ENCODE measurements around the gene MTNR1B. TPM values are rescaled to one million over a fixed set of nuclear protein-coding genes. Genes with fewer than 3 reads are reported as not detected.

Gene MTNR1B
- polyA plus RNA-seq, 1 of the 3 experiments (the other 2 are of a cell fraction), result not detected

DNA sequence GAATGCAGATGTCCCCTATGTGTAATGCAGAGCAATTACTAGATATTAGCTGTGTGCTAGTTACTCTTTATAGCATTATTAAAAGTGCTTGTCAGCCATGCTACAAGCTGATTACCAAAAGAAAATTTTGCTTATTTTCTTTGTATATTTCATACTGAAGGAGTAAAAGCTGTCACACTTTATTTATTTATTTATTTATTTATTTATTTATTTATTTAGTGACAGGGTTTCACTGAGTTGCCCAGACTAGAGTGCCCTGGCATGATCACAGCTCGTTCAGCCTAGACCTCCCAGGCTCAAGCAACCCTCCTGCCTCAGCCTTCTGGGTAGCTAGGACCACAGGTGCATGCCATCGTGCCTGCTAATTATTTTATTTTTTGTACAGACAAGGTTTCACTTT, 4.3 kb upstream of the MTNR1B start:
- no peaks in the 10 kb centered on the region for H3F3A ChIP-seq (replicated peaks; ENCODE audit: insufficient read depth)
- no peak for DNase-seq
- ChIA-PET POLR2A (no interaction called here), CTCF (interaction anchor here (5.1 kb wide), 1 partner anchor 23 kb away, joined by 25 read pairs; no protein-coding TSS in a partner anchor)
- WGBS (ENCODE audit: low lambda C conversion rate), result 71% methylated on average over 2 of the region's 2 CpGs
- H3K27ac ChIP-seq (ENCODE audit: low read depth in 2 of 2, low read length in 1 of 2), result no peak overlapping the region
- H3K9ac ChIP-seq, result no peak overlapping the region
- no peaks in the 10 kb centered on the region for H4K20me1 ChIP-seq (ENCODE audit: insufficient read depth)
- H3K4me2 ChIP-seq, result no peak overlapping the region
- H3K36me3 ChIP-seq (replicated peaks in 1 of 2; ENCODE audit: control insufficient read depth in 1 of 2, insufficient read depth in 2 of 2, low read length in 1 of 2), result no peaks in the 10 kb centered on the region
- no peaks in the 10 kb centered on the region for H3K9me3 ChIP-seq
- no peak overlapping the region for H3K4me3 ChIP-seq (ENCODE audit: low read depth in 2 of 2, low read length in 1 of 2)
- H3K9me2 ChIP-seq, result no peaks in the 10 kb centered on the region
- TF ChIP-seq FOXJ3 (CRISPR knock-in tag; IDR thresholded peaks at IDR 0.05), result no peak
- no peak for TF ChIP-seq NFIC (IDR thresholded peaks at IDR 0.05; ENCODE audit: borderline replicate concordance)
- TF ChIP-seq, protein P1, sequence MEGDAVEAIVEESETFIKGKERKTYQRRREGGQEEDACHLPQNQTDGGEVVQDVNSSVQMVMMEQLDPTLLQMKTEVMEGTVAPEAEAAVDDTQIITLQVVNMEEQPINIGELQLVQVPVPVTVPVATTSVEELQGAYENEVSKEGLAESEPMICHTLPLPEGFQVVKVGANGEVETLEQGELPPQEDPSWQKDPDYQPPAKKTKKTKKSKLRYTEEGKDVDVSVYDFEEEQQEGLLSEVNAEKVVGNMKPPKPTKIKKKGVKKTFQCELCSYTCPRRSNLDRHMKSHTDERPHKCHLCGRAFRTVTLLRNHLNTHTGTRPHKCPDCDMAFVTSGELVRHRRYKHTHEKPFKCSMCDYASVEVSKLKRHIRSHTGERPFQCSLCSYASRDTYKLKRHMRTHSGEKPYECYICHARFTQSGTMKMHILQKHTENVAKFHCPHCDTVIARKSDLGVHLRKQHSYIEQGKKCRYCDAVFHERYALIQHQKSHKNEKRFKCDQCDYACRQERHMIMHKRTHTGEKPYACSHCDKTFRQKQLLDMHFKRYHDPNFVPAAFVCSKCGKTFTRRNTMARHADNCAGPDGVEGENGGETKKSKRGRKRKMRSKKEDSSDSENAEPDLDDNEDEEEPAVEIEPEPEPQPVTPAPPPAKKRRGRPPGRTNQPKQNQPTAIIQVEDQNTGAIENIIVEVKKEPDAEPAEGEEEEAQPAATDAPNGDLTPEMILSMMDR (IDR thresholded peaks at IDR 0.05), result no peak
- TF ChIP-seq, protein P2, sequence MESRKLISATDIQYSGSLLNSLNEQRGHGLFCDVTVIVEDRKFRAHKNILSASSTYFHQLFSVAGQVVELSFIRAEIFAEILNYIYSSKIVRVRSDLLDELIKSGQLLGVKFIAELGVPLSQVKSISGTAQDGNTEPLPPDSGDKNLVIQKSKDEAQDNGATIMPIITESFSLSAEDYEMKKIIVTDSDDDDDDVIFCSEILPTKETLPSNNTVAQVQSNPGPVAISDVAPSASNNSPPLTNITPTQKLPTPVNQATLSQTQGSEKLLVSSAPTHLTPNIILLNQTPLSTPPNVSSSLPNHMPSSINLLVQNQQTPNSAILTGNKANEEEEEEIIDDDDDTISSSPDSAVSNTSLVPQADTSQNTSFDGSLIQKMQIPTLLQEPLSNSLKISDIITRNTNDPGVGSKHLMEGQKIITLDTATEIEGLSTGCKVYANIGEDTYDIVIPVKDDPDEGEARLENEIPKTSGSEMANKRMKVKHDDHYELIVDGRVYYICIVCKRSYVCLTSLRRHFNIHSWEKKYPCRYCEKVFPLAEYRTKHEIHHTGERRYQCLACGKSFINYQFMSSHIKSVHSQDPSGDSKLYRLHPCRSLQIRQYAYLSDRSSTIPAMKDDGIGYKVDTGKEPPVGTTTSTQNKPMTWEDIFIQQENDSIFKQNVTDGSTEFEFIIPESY (IDR thresholded peaks at IDR 0.05; ENCODE audit: borderline replicate concordance, low read depth), result no peak
- TF ChIP-seq, protein P3, sequence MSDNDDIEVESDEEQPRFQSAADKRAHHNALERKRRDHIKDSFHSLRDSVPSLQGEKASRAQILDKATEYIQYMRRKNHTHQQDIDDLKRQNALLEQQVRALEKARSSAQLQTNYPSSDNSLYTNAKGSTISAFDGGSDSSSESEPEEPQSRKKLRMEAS (IDR thresholded peaks at IDR 0.05; ENCODE audit: low read depth), result no peak
- TF ChIP-seq TEAD4 (IDR thresholded peaks at IDR 0.05; ENCODE audit: borderline replicate concordance, insufficient read depth), result no peak
- no peak for TF ChIP-seq RCOR1 (IDR thresholded peaks at IDR 0.05; ENCODE audit: low read length)
- no peak for TF ChIP-seq CHD2 (IDR thresholded peaks at IDR 0.05; ENCODE audit: low read length, partially characterized antibody)
- TF ChIP-seq MXI1 (IDR thresholded peaks at IDR 0.05; ENCODE audit: low read depth, low read length), result no peak
- no peaks in the 10 kb centered on the region for H3K27me3 ChIP-seq (ENCODE audit: insufficient read depth)
- H2AFZ ChIP-seq (ENCODE audit: low read depth), result no peak overlapping the region
- peaks cover 0 to 8% of the 10 kb centered on the region in 2 experiments; a peak in 1 of 4 replicates for H3K4me1 ChIP-seq (ENCODE audit: control insufficient read depth in 1 of 2, insufficient read depth in 2 of 2, low read depth in 1 of 2, low read length in 1 of 2)
- no peaks in the 10 kb centered on the region for H3K79me2 ChIP-seq (ENCODE audit: insufficient read depth)

DNA sequence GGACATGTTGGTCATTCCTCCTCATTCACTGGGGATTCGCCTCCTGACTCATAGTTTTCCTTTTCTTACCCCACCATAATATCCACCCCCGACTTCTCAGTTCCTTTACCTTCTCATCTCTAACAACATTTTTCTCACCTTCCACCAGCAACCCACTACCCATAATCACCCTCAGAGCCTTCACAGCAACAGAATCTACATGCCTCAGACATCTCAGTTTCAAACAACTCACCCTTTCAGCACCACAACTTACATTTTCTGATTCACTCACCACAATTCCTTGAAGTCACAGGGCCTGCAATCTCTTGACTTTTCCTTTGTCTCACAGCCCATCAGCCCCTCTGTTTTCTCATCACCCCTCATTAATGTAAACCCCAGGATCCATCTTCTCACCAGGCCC, 2.3 kb upstream of the MTNR1B start:
- no peaks in the 10 kb centered on the region for H4K20me1 ChIP-seq (ENCODE audit: insufficient read depth)
- H3K4me3 ChIP-seq (ENCODE audit: low read depth in 2 of 2, low read length in 1 of 2), result no peak overlapping the region
- ChIA-PET CTCF (interaction anchor here (2.7 kb wide), 1 partner anchor 25 kb away, joined by 9 read pairs; no protein-coding TSS in a partner anchor), POLR2A (no interaction called here)
- no peak overlapping the region for H3K27ac ChIP-seq (ENCODE audit: low read depth in 2 of 2, low read length in 1 of 2)
- H3K4me1 ChIP-seq (ENCODE audit: control insufficient read depth in 1 of 2, insufficient read depth in 2 of 2, low read depth in 1 of 2, low read length in 1 of 2), result peaks cover 0 to 13% of the 10 kb centered on the region in 2 experiments; a peak in 2 of 4 replicates
- H3K9ac ChIP-seq, result no peak overlapping the region
- H3F3A ChIP-seq (replicated peaks; ENCODE audit: insufficient read depth), result no peaks in the 10 kb centered on the region
- H3K79me2 ChIP-seq (ENCODE audit: insufficient read depth), result no peaks in the 10 kb centered on the region
- H3K9me3 ChIP-seq, result no peaks in the 10 kb centered on the region
- H3K27me3 ChIP-seq (ENCODE audit: insufficient read depth), result no peaks in the 10 kb centered on the region
- H2AFZ ChIP-seq (ENCODE audit: low read depth), result no peak overlapping the region
- no peak for DNase-seq
- no peak overlapping the region for H3K4me2 ChIP-seq
- WGBS (ENCODE audit: low lambda C conversion rate), result 87% methylated on average over 2 of the region's 2 CpGs
- H3K9me2 ChIP-seq, result no peaks in the 10 kb centered on the region
- H3K36me3 ChIP-seq (replicated peaks in 1 of 2; ENCODE audit: control insufficient read depth in 1 of 2, insufficient read depth in 2 of 2, low read length in 1 of 2), result no peaks in the 10 kb centered on the region
- TF ChIP-seq TAF1 (IDR thresholded peaks at IDR 0.05; ENCODE audit: borderline replicate concordance, low read depth, low read length) (no peak), YY1 (IDR thresholded peaks at IDR 0.05; ENCODE audit: low read depth) (no peak), NFIC (IDR thresholded peaks at IDR 0.05; ENCODE audit: borderline replicate concordance) (no peak), TEAD4 (IDR thresholded peaks at IDR 0.05; ENCODE audit: borderline replicate concordance, insufficient read depth) (no peak), RCOR1 (IDR thresholded peaks at IDR 0.05; ENCODE audit: low read length) (no peak), NRF1 (IDR thresholded peaks at IDR 0.05; ENCODE audit: low read depth, low read length) (no peak), EP300 (IDR thresholded peaks at IDR 0.05; ENCODE audit: borderline replicate concordance in 1 of 2, low read depth in 1 of 2, low read length in 1 of 2) (no peak), ELF1 (IDR thresholded peaks at IDR 0.05) (no peak)
- TF ChIP-seq, protein P4, sequence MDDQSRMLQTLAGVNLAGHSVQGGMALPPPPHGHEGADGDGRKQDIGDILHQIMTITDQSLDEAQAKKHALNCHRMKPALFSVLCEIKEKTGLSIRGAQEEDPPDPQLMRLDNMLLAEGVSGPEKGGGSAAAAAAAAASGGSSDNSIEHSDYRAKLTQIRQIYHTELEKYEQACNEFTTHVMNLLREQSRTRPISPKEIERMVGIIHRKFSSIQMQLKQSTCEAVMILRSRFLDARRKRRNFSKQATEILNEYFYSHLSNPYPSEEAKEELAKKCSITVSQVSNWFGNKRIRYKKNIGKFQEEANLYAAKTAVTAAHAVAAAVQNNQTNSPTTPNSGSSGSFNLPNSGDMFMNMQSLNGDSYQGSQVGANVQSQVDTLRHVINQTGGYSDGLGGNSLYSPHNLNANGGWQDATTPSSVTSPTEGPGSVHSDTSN (IDR thresholded peaks at IDR 0.05), result no peak
- TF ChIP-seq, protein P5, sequence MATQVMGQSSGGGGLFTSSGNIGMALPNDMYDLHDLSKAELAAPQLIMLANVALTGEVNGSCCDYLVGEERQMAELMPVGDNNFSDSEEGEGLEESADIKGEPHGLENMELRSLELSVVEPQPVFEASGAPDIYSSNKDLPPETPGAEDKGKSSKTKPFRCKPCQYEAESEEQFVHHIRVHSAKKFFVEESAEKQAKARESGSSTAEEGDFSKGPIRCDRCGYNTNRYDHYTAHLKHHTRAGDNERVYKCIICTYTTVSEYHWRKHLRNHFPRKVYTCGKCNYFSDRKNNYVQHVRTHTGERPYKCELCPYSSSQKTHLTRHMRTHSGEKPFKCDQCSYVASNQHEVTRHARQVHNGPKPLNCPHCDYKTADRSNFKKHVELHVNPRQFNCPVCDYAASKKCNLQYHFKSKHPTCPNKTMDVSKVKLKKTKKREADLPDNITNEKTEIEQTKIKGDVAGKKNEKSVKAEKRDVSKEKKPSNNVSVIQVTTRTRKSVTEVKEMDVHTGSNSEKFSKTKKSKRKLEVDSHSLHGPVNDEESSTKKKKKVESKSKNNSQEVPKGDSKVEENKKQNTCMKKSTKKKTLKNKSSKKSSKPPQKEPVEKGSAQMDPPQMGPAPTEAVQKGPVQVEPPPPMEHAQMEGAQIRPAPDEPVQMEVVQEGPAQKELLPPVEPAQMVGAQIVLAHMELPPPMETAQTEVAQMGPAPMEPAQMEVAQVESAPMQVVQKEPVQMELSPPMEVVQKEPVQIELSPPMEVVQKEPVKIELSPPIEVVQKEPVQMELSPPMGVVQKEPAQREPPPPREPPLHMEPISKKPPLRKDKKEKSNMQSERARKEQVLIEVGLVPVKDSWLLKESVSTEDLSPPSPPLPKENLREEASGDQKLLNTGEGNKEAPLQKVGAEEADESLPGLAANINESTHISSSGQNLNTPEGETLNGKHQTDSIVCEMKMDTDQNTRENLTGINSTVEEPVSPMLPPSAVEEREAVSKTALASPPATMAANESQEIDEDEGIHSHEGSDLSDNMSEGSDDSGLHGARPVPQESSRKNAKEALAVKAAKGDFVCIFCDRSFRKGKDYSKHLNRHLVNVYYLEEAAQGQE (IDR thresholded peaks at IDR 0.05; ENCODE audit: low read depth, low read length), result no peak
- TF ChIP-seq, protein P6, sequence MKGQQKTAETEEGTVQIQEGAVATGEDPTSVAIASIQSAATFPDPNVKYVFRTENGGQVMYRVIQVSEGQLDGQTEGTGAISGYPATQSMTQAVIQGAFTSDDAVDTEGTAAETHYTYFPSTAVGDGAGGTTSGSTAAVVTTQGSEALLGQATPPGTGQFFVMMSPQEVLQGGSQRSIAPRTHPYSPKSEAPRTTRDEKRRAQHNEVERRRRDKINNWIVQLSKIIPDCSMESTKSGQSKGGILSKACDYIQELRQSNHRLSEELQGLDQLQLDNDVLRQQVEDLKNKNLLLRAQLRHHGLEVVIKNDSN (IDR thresholded peaks at IDR 0.05; ENCODE audit: borderline replicate concordance, low read depth), result no peak
- TF ChIP-seq, protein P3 (IDR thresholded peaks at IDR 0.05; ENCODE audit: low read depth), result no peak

Data from SK-N-SH (cell line).